Ovary (tissue), 3 donors: ENCODE measurements around the gene CSRP3.

Source experiments
- CTCF ChIP-seq, 3 donors: fragments of 450-650 bp in 2 of 3; fragments of 200-600 bp in 1 of 3; IDR thresholded peaks; one replicate each; pipeline versions ENCODE4 v1.5.1 to v1.8.0; 2016 to 2022; ENCODE audit warnings: antibody characterized with exemption in 3 of 3, mild to moderate bottlenecking in 1 of 3
- EP300 ChIP-seq: sonication (generic); formaldehyde crosslinking; IDR thresholded peaks from one replicate; pipeline ENCODE4 v1.6.1; 2017; ENCODE audit warnings: antibody characterized with exemption
- POLR2A ChIP-seq: fragments of 450-650 bp; IDR thresholded peaks from one replicate; pipeline ENCODE4 v1.6.1; 2017; ENCODE audit warnings: antibody characterized with exemption, mild to moderate bottlenecking, moderate library complexity
- donor health status: DM: no; HTN: no; CAD: no.

- TF ChIP-seq CTCF (IDR thresholded peaks at IDR 0.05) (no peak), EP300 (no peak), POLR2A (no peak)
These were observed 23.3 kb upstream of the CSRP3 start for GRCh38 chr11:19225123-19225522.
